ENCODE measurements around the gene KCNIP2.
A peak's percentile ranks its signal among the peaks of the same experiment; 100 is the strongest.

DNA sequence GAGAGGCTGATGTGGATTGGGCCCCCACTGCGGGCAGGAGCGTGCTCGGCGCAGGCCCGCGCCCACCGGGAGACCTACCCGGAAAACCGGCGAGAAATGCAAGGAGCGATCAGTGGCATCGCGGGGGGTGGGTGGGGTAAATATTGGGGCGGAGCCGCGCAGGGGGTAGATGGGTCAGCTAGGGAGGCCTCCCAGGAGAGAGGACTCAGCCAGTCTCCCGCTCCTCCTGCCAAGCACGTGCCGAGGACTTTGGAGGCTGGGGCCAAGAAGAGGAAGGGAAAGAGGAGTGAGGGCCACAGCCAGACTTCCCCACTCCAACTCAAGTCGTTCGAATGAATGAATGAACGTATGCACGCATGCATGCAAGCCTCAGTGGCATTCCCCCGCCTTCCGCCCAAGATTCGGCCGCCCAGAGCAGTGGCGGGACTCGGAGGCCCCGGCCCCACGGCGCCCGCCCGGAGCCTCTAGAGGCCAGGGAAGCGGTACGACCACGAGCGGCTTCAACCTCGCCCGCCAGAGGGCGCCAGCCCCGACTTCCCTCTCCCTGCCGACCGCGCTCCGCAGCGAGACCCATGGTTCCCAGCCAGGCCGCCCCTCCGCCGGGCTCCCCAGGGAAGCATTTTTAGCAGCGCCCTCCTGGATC is 63.9 kb downstream of the KCNIP2 start:
- TF ChIP-seq POLR2A (IDR thresholded peaks at IDR 0.05; ENCODE audit: low read depth) (no peak), POLR2AphosphoS5 (IDR thresholded peaks at IDR 0.05) (peak in 1 of 2 donors; percentile 26), EP300 (IDR thresholded peaks at IDR 0.05) (no peak)
- TF ChIP-seq, protein P1, sequence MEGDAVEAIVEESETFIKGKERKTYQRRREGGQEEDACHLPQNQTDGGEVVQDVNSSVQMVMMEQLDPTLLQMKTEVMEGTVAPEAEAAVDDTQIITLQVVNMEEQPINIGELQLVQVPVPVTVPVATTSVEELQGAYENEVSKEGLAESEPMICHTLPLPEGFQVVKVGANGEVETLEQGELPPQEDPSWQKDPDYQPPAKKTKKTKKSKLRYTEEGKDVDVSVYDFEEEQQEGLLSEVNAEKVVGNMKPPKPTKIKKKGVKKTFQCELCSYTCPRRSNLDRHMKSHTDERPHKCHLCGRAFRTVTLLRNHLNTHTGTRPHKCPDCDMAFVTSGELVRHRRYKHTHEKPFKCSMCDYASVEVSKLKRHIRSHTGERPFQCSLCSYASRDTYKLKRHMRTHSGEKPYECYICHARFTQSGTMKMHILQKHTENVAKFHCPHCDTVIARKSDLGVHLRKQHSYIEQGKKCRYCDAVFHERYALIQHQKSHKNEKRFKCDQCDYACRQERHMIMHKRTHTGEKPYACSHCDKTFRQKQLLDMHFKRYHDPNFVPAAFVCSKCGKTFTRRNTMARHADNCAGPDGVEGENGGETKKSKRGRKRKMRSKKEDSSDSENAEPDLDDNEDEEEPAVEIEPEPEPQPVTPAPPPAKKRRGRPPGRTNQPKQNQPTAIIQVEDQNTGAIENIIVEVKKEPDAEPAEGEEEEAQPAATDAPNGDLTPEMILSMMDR (IDR thresholded peaks at IDR 0.05): peak in 2 of 3 experiments; percentile 68 to 83

All from esophagus muscularis mucosa (tissue), 4 donors.